ENCODE results near the gene SH3D21. TPM values are rescaled to one million over a fixed set of nuclear protein-coding genes. Genes with fewer than 3 reads are reported as not detected.

SH3D21 gene
- total RNA-seq, 1 donor from 2014 or later, result 20.4 TPM

DNA sequence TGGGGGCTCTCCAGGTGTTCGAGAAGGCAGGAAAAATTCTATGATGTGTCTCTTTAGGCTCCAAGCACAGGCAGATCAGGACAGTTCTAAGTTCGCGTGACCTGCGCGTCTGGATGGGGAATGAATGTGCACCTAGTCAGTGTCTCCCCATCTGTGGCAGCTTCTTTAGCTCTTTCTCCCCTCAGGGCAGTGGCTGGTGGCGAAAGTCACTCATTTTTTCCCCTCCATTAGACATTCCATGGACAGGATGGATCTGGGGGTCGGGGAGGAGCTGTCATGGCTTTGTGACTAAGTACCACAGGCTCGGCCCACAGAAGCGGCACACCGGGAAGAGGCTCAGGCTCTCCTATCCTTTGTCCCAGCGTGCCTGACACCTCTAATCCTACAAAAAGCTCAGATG lies 48.3 kb downstream of the SH3D21 start:
- no peak for DNase-seq (ENCODE audit: low spot score)
- Mint-ChIP-seq H3K9me3 (no peaks in the 10 kb centered on the region), H3K4me1 (ENCODE audit: low read depth) (peaks cover 9% of the 10 kb centered on the region), H3K4me3 (ENCODE audit: low read depth) (no peak overlapping the region), H3K27ac (no peak overlapping the region), H3K36me3 (ENCODE audit: low read depth) (peaks cover 38% of the 10 kb centered on the region), H3K27me3 (ENCODE audit: low read depth) (no peaks in the 10 kb centered on the region)
- intact Hi-C loops (cut with micrococcal nuclease), result no loop called here

DNA sequence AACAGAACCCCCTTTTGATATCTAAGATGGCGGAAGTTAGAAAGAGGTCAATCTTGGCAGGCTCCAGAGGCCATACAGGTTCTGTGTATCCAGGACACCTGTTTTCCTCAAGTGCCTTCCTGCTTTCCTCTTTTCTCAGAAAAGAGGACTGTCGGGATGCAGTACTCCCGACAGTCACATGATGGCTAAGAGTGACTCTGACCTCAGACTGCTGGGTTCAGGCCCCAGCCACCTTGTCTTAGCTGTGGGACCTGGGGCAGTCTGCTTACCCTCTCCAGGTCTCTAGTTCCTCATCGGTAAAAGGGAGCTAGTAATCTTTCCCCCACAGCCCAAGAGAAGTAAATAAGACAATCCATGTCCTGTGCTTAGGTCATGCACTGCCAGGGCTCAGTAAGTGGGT lies 49.6 kb downstream of the SH3D21 start:
- DNase-seq (ENCODE audit: low spot score), result no peak
- Mint-ChIP-seq H3K36me3 (ENCODE audit: low read depth) (peaks cover 47% of the 10 kb centered on the region), H3K4me1 (ENCODE audit: low read depth) (peaks cover 13% of the 10 kb centered on the region), H3K4me3 (ENCODE audit: low read depth) (no peak overlapping the region), H3K9me3 (no peaks in the 10 kb centered on the region), H3K27ac (no peak overlapping the region), H3K27me3 (ENCODE audit: low read depth) (no peaks in the 10 kb centered on the region)
- intact Hi-C loops (cut with micrococcal nuclease), result no loop called here

- H3K4me3 Mint-ChIP-seq (ENCODE audit: low read depth), result no peak overlapping the region
- DNase-seq (ENCODE audit: low spot score), result no peak
- no peaks in the 10 kb centered on the region for H3K9me3 Mint-ChIP-seq
- H3K27me3 Mint-ChIP-seq (ENCODE audit: low read depth), result no peaks in the 10 kb centered on the region
- peaks cover 53% of the 10 kb centered on the region for H3K36me3 Mint-ChIP-seq (ENCODE audit: low read depth)
- peaks cover 8% of the 10 kb centered on the region for H3K4me1 Mint-ChIP-seq (ENCODE audit: low read depth)
- intact Hi-C loops (cut with micrococcal nuclease), result no loop called here
- peak overlapping the region; percentile 81 for H3K27ac Mint-ChIP-seq
Observed at GRCh38 chr1:36358514-36359084, 52.4 kb downstream of the SH3D21 start.

GRCh38 chr1:36359383-36359782 lies 53.2 kb downstream of the SH3D21 start:
- Mint-ChIP-seq H3K4me3 (ENCODE audit: low read depth) (no peak overlapping the region), H3K36me3 (ENCODE audit: low read depth) (peaks cover 51% of the 10 kb centered on the region)

DNA sequence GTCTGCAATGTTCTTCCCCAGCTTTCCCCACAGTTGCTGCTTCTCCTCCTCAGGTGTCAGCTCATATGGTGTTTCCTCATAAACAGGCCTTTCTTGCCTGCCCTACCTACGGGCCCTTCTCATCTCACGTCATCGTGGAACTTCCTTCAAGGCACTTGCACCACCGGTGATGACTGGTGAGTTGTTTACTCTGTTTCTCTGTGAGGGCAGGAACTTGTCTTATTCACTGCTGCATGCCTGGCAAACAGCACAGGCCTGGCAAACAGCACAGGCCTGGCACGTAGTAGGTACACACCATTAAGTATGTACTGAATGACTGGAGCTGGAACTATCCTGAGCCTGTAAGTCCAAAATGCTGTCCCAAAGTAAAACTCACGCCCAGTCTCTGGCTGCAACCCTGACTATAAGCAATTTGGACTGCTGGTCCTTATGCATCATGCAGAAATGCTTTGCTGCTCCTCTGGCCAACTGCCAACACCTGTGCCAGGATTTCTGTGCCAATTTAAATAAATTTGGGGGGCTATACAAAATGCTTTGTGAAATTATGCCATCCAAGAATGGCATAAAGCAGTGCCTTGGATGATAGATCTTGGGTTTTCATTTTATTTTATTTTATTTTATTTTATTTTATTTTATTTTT lies 53.9 kb downstream of the SH3D21 start:
- no peaks in the 10 kb centered on the region for H3K9me3 Mint-ChIP-seq
- peaks cover 8% of the 10 kb centered on the region for H3K4me1 Mint-ChIP-seq (ENCODE audit: low read depth)
- peak overlapping the region; percentile 81 for H3K27ac Mint-ChIP-seq
- DNase-seq (ENCODE audit: low spot score), result no peak
- no peak overlapping the region for H3K4me3 Mint-ChIP-seq (ENCODE audit: low read depth)
- peaks cover 47% of the 10 kb centered on the region for H3K36me3 Mint-ChIP-seq (ENCODE audit: low read depth)
- intact Hi-C loops (cut with micrococcal nuclease), result no loop called here
- no peaks in the 10 kb centered on the region for H3K27me3 Mint-ChIP-seq (ENCODE audit: low read depth)

More at GRCh38 chr1:36359383-36359782, 53.2 kb downstream of the SH3D21 start:
- Mint-ChIP-seq H3K4me1 (ENCODE audit: low read depth) (peaks cover 8% of the 10 kb centered on the region), H3K27me3 (ENCODE audit: low read depth) (no peaks in the 10 kb centered on the region), H3K27ac (peak overlapping the region; percentile 81), H3K9me3 (no peaks in the 10 kb centered on the region)
- intact Hi-C loops (cut with micrococcal nuclease), result no loop called here
- no peak for DNase-seq (ENCODE audit: low spot score)

- Mint-ChIP-seq H3K9me3 (no peaks in the 10 kb centered on the region), H3K36me3 (ENCODE audit: low read depth) (peaks cover 16% of the 10 kb centered on the region), H3K4me3 (ENCODE audit: low read depth) (no peak overlapping the region), H3K27me3 (ENCODE audit: low read depth) (no peaks in the 10 kb centered on the region), H3K27ac (no peak overlapping the region), H3K4me1 (ENCODE audit: low read depth) (peaks cover 35% of the 10 kb centered on the region)
- no peak for DNase-seq (ENCODE audit: low spot score)
- intact Hi-C loops (cut with micrococcal nuclease), result loop anchor here (5.0 kb wide), 1 partner anchor 43 kb away; the partner anchor contains the start of gene EVA1B
Observed at GRCh38 chr1:36365381-36365780, 59.2 kb downstream of the SH3D21 start.

DNA sequence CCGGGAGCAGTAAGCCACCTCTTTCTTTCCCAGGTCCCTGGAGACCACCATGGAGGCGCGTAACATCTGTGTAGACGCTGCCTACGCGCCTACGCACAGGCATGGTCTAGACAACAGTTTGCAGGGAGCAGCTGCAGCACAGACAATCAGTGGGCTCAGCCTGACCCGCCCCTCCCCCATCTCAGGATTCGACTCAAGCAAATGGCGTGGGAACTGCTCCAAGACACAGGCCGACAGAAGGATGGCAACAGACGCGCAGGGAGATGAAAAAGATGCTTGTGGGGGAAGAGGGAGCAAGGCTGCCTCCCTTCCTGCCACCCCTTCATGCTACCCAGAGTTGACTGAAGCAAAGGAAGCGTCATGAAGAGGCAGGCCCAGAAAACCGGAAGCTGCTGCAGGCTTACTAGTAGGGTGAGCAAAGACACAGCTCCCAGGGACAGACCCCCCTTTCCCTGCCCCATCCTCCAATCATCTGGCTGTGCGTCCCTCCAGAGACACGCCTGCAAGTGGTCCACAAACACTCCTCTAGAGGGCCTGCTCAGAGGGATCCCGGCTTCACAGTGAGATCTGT lies 60.0 kb downstream of the SH3D21 start:
- no peaks in the 10 kb centered on the region for H3K27me3 Mint-ChIP-seq (ENCODE audit: low read depth)
- peaks cover 35% of the 10 kb centered on the region for H3K4me1 Mint-ChIP-seq (ENCODE audit: low read depth)
- intact Hi-C loops (cut with micrococcal nuclease), result loop anchor here (1.0 to 5.0 kb wide), 2 partner anchors 44 to 60 kb away; partner anchors contain the start of genes EVA1B and SH3D21

GRCh38 chr1:36367066-36367465 lies 60.9 kb downstream of the SH3D21 start:
- Mint-ChIP-seq H3K4me3 (ENCODE audit: low read depth) (no peak overlapping the region), H3K4me1 (ENCODE audit: low read depth) (peaks cover 35% of the 10 kb centered on the region), H3K36me3 (ENCODE audit: low read depth) (peaks cover 9% of the 10 kb centered on the region), H3K27me3 (ENCODE audit: low read depth) (no peaks in the 10 kb centered on the region), H3K9me3 (no peaks in the 10 kb centered on the region), H3K27ac (peak overlapping the region; percentile 67)
- intact Hi-C loops (cut with micrococcal nuclease), result loop anchor here (5.0 kb wide), 1 partner anchor 45 kb away; the partner anchor contains the start of gene EVA1B
- no peak for DNase-seq (ENCODE audit: low spot score)

More for the DNA sequence above, 60.0 kb downstream of the SH3D21 start:
- peak overlapping the region; percentile 89 for H3K27ac Mint-ChIP-seq
- peaks cover 13% of the 10 kb centered on the region for H3K36me3 Mint-ChIP-seq (ENCODE audit: low read depth)
- peak; percentile 42 for DNase-seq (ENCODE audit: low spot score)
- H3K4me3 Mint-ChIP-seq (ENCODE audit: low read depth), result no peak overlapping the region
- no peaks in the 10 kb centered on the region for H3K9me3 Mint-ChIP-seq

DNA sequence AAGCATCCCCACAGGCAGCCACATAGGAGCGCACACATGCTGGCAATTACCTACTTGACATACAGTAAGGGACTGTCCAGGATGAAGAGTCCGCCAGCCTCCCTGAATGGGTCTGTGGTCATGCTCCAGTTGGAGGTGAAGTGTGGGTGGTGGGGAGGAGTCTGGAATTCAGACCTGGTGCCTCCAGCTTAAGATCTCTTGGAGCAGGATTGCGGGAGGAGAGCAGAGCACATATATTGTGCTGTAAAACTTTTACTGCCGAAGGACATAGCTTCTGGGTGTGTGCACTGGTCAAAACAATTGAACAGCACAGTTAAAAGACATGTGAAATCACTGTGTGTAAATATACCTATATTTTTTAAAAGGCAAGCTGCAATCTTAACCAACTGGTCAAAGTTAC lies 61.6 kb downstream of the SH3D21 start:
- H3K9me3 Mint-ChIP-seq, result no peaks in the 10 kb centered on the region
- DNase-seq (ENCODE audit: low spot score), result no peak
- no peaks in the 10 kb centered on the region for H3K27me3 Mint-ChIP-seq (ENCODE audit: low read depth)
- H3K36me3 Mint-ChIP-seq (ENCODE audit: low read depth), result peaks cover 7% of the 10 kb centered on the region
- H3K27ac Mint-ChIP-seq, result peak overlapping the region; percentile 67
- H3K4me3 Mint-ChIP-seq (ENCODE audit: low read depth), result no peak overlapping the region
- intact Hi-C loops (cut with micrococcal nuclease), result loop anchor here (1.0 to 5.0 kb wide), 3 partner anchors 25 to 53 kb away; partner anchors contain the start of gene EVA1B
- H3K4me1 Mint-ChIP-seq (ENCODE audit: low read depth), result peaks cover 36% of the 10 kb centered on the region

- intact Hi-C loops (cut with micrococcal nuclease), result loop anchor here (2.0 to 5.0 kb wide), 2 partner anchors 47 to 52 kb away; partner anchors contain the start of gene EVA1B
- Mint-ChIP-seq H3K4me1 (ENCODE audit: low read depth) (peaks cover 50% of the 10 kb centered on the region), H3K4me3 (ENCODE audit: low read depth) (no peak overlapping the region), H3K36me3 (ENCODE audit: low read depth) (peaks cover 10% of the 10 kb centered on the region), H3K27ac (no peak overlapping the region), H3K27me3 (ENCODE audit: low read depth) (no peaks in the 10 kb centered on the region), H3K9me3 (no peaks in the 10 kb centered on the region)
- peak; percentile 73 for DNase-seq (ENCODE audit: low spot score)
Observed at GRCh38 chr1:36369061-36369861, 63.1 kb downstream of the SH3D21 start.
